OCI-LY7 (cell line): ENCODE data around the gene MYO1C. TPM values are rescaled to one million over a fixed set of nuclear protein-coding genes. Genes with fewer than 3 reads are reported as not detected.

Experiments used
- BruUV-seq: library from RNA; stranded (reverse); fragments of 400-500 nt; replicated peaks from 2 replicates; lab custom pipeline; 2021; lab: Mats Ljungman, UMichigan
- CTCF ChIA-PET: fragments of 300-600 bp; sonication (Branson Sonifier 250); formaldehyde crosslinking; loops from one replicate; lab custom pipeline; 2022; ENCODE audit warnings: antibody characterized with exemption; ENCODE audit not compliant: unreplicated experiment; lab: Charles Lee
- POLR2A ChIA-PET: fragments of 300-600 bp; sonication (Branson Sonifier 250); formaldehyde crosslinking; loops from one replicate; lab custom pipeline; 2022; ENCODE audit warnings: antibody characterized with exemption; lab: Charles Lee
- DNase-seq: peaks from one replicate; pipeline ENCODE4 v3.0.0-alpha.2; 2015; ENCODE audit warnings: low spot score
- H2AFZ ChIP-seq: fragments of 200-600 bp; sonication (generic), shearing (Covaris generic); 2 replicates; pipeline ENCODE4 v1.6.1; 2014; ENCODE audit warnings: mild to moderate bottlenecking, antibody characterized with exemption, low read length, moderate library complexity
- H3K27ac ChIP-seq: fragments of 200-600 bp; sonication (generic); 2 replicates; pipeline ENCODE4 v1.5.1; 2014; ENCODE audit warnings: mixed run types, low read depth, mild to moderate bottlenecking, moderate library complexity, low read length, inconsistent platforms; ENCODE audit not compliant: poor library complexity, severe bottlenecking
- H3K36me3 ChIP-seq: fragments of 200-600 bp; sonication (generic); 2 replicates; pipeline ENCODE4 v1.6.1; 2014; ENCODE audit warnings: mild to moderate bottlenecking, antibody characterized with exemption, low read length, moderate library complexity, mixed read lengths; ENCODE audit not compliant: insufficient read depth
- H3K4me1 ChIP-seq: fragments of 200-600 bp; sonication (generic); 2 replicates; pipeline ENCODE4 v1.5.1; 2014; ENCODE audit warnings: mild to moderate bottlenecking, low read length; ENCODE audit not compliant: insufficient read depth, poor library complexity, severe bottlenecking
- H3K4me2 ChIP-seq: fragments of 200-600 bp; sonication (generic); 2 replicates; pipeline ENCODE4 v1.6.1; 2014; ENCODE audit warnings: mild to moderate bottlenecking, low read length
- H3K4me3 ChIP-seq: fragments of 200-600 bp; sonication (generic); 2 replicates; pipeline ENCODE4 v1.5.1; 2014; ENCODE audit warnings: mild to moderate bottlenecking, low read depth, low read length; ENCODE audit not compliant: poor library complexity, severe bottlenecking
- H3K79me2 ChIP-seq: fragments of 200-600 bp; sonication (generic); 2 replicates; pipeline ENCODE4 v1.6.1; 2016; ENCODE audit warnings: low read depth, mild to moderate bottlenecking, low read length, moderate library complexity, mixed read lengths; ENCODE audit not compliant: insufficient read depth
- H3K9me2 ChIP-seq: fragments of 200-600 bp; sonication (generic); 2 replicates; pipeline ENCODE4 v1.6.1; 2016; ENCODE audit warnings: mild to moderate bottlenecking, low read length, mixed read lengths; ENCODE audit not compliant: insufficient read depth
- H3K9me3 ChIP-seq: fragments of 200-600 bp; sonication (generic); 2 replicates; pipeline ENCODE4 v1.6.1; 2014; ENCODE audit warnings: mild to moderate bottlenecking, mixed run types, low read length, mixed read lengths
- H4K20me1 ChIP-seq: fragments of 200-600 bp; sonication (generic); 2 replicates; pipeline ENCODE4 v1.6.1; 2014; ENCODE audit warnings: mild to moderate bottlenecking, antibody characterized with exemption, low read length, moderate library complexity, mixed read lengths; ENCODE audit not compliant: insufficient read depth
- CTCF ChIP-seq: fragments of 200-600 bp; sonication (generic); conservative IDR thresholded peaks from 2 replicates; pipeline ENCODE4 v1.5.1; 2014; ENCODE audit warnings: mild to moderate bottlenecking, antibody characterized with exemption, low read length, moderate library complexity, mixed read lengths
- EZH2phosphoT487 ChIP-seq: fragments of 200-600 bp; sonication (generic); IDR thresholded peaks from 2 replicates; pipeline ENCODE4 v1.6.1; 2018; ENCODE audit warnings: low read depth, borderline replicate concordance, mild to moderate bottlenecking, mixed run types, antibody characterized with exemption, low read length, moderate library complexity, mixed read lengths
- intact Hi-C: fragments of 100-400 bp; cut with micrococcal nuclease; formaldehyde crosslinking; loops from one replicate; pipeline ENCODE4 v1.10.0; 2022; ENCODE audit not compliant: unreplicated experiment
- total RNA-seq, 2 experiments: library from RNA; depleted of rRNA in 1 of 2; stranded (reverse); fragments of >200 nt in 1 of 2; shearing (Covaris generic) in 1 of 2; gene quantifications; 2 replicates each; pipeline ENCODE4 v1.2.3, GENCODE V29; 2014 to 2022

Gene MYO1C
- total RNA-seq, 2 experiments from 2014 or later = 17.2 to 74.4 TPM

- Histone ChIP-seq H3K27ac (no peak overlapping the region), H3K79me2 (no peaks in the 10 kb centered on the region), H3K9me3 (no peaks in the 10 kb centered on the region), H3K4me1 (no peaks in the 10 kb centered on the region), H2AFZ (no peak overlapping the region), H3K4me3 (no peak overlapping the region), H3K36me3 (no peaks in the 10 kb centered on the region), H3K4me2 (no peak overlapping the region), H3K9me2 (no peaks in the 10 kb centered on the region), H4K20me1 (no peaks in the 10 kb centered on the region)
- POLR2A ChIA-PET = interaction anchor here (1.3 kb wide), 1 partner anchor 10 kb away, joined by 3 read pairs; no protein-coding TSS in a partner anchor
- CTCF ChIA-PET = interaction anchor here (0.5 to 0.9 kb wide), 2 partner anchors 19 to 134 kb away, joined by 3 read pairs; partner anchors contain the start of gene INPP5K
- no peak for TF ChIP-seq EZH2phosphoT487
- no peak for TF ChIP-seq CTCF
- no peak for DNase-seq
- BruUV-seq = no TSS peak
- intact Hi-C loops = no loop called here
Observed at GRCh38 chr17:1497831-1498230, 5.3 kb upstream of the MYO1C start.

DNA sequence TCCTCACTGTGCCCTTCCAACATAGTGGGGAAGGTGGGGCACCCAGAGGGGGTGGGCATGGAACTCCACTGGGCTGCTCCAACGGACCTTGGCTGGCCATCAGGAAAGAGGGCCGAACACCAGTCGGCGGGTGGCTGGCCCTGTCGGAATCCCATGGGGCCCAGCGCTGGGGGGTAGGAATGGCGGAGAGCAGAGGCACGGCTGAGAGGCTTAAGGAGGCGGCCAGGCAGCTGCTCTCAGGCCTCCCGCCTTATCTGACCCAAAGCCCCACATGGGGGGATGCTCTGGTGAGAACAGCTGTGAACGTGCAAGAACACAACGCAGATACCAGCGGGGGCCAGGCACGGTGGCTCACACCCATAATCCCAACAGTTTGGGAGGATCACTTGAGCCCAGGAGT lies 4.4 kb upstream of the MYO1C start:
- CTCF ChIA-PET = no interaction called here
- no TSS peak for BruUV-seq

More for the DNA sequence above, 4.4 kb upstream of the MYO1C start:
- no peak overlapping the region for H3K27ac ChIP-seq
- H4K20me1 ChIP-seq = no peaks in the 10 kb centered on the region
- no peaks in the 10 kb centered on the region for H3K9me3 ChIP-seq
- POLR2A ChIA-PET = no interaction called here
- intact Hi-C loops = no loop called here
- H3K4me3 ChIP-seq = no peak overlapping the region
- TF ChIP-seq CTCF = no peak
- TF ChIP-seq EZH2phosphoT487 = no peak
- H3K4me1 ChIP-seq = peaks cover 4% of the 10 kb centered on the region
- H3K4me2 ChIP-seq = no peak overlapping the region
- no peaks in the 10 kb centered on the region for H3K9me2 ChIP-seq
- H3K36me3 ChIP-seq = no peaks in the 10 kb centered on the region
- no peak overlapping the region for H2AFZ ChIP-seq
- H3K79me2 ChIP-seq = no peaks in the 10 kb centered on the region
- no peak for DNase-seq
